OCI-LY1 (cell line): ENCODE data around the gene SERPINB5.

Source experiments
- H2AFZ ChIP-seq: fragments of 200-600 bp; sonication (generic), shearing (Covaris generic); 2 replicates; pipeline ENCODE4 v1.6.0; 2014; ENCODE audit warnings: antibody characterized with exemption, mild to moderate bottlenecking, low read length
- H3F3A ChIP-seq: fragments of 200-600 bp; sonication (generic), shearing (Covaris generic); 2 replicates; pipeline ENCODE4 v1.6.0; 2014; ENCODE audit warnings: mild to moderate bottlenecking, antibody characterized with exemption, low read length, moderate library complexity; ENCODE audit not compliant: insufficient read depth
- H3K27ac ChIP-seq: fragments of 200-600 bp; sonication (generic); 2 replicates; pipeline ENCODE4 v1.5.1; 2014; ENCODE audit warnings: low read length, mixed run types, mild to moderate bottlenecking, low read depth; ENCODE audit not compliant: poor library complexity, severe bottlenecking
- H3K27me3 ChIP-seq: fragments of 200-600 bp; sonication (generic); 2 replicates; pipeline ENCODE4 v1.6.0; 2014; ENCODE audit warnings: antibody characterized with exemption, mild to moderate bottlenecking, low read length, moderate library complexity; ENCODE audit not compliant: insufficient read depth
- H3K36me3 ChIP-seq: fragments of 200-600 bp; sonication (generic); 2 replicates; pipeline ENCODE4 v1.6.1; 2014; ENCODE audit warnings: mild to moderate bottlenecking, antibody characterized with exemption, low read length, moderate library complexity, mixed read lengths; ENCODE audit not compliant: insufficient read depth
- H3K4me1 ChIP-seq: fragments of 200-600 bp; sonication (generic); 2 replicates; pipeline ENCODE4 v1.5.1; 2014; ENCODE audit warnings: mild to moderate bottlenecking, low read length, moderate library complexity; ENCODE audit not compliant: insufficient read depth, severe bottlenecking
- H3K4me2 ChIP-seq: fragments of 200-600 bp; sonication (generic), shearing (Covaris generic); 2 replicates; pipeline ENCODE4 v1.6.1; 2014; ENCODE audit warnings: low read length
- H3K4me3 ChIP-seq: fragments of 200-600 bp; sonication (generic); 2 replicates; pipeline ENCODE4 v1.5.1; 2014; ENCODE audit warnings: low read length, low read depth, mild to moderate bottlenecking, mixed read lengths; ENCODE audit not compliant: poor library complexity, severe bottlenecking
- H3K79me2 ChIP-seq: fragments of 200-600 bp; shearing (Covaris generic); 2 replicates; pipeline ENCODE4 v1.6.1; 2016; ENCODE audit warnings: mixed run types, low read length, mixed read lengths; ENCODE audit not compliant: insufficient read depth
- H3K9ac ChIP-seq: fragments of 200-600 bp; sonication (generic), shearing (Covaris generic); 2 replicates; pipeline ENCODE4 v1.6.1; 2014; ENCODE audit warnings: mild to moderate bottlenecking, low read length, mixed read lengths
- H3K9me2 ChIP-seq: fragments of 200-600 bp; sonication (generic), shearing (Covaris generic); 2 replicates; pipeline ENCODE4 v1.6.1; 2014; ENCODE audit warnings: low read depth, mild to moderate bottlenecking, low read length, mixed read lengths
- H3K9me3 ChIP-seq: fragments of 200-600 bp; shearing (Covaris generic); 2 replicates; pipeline ENCODE4 v1.6.1; 2014; ENCODE audit warnings: low read length, mixed read lengths
- H4K20me1 ChIP-seq: fragments of 200-600 bp; sonication (generic), shearing (Covaris generic); 2 replicates; pipeline ENCODE4 v1.6.0; 2016; ENCODE audit warnings: mild to moderate bottlenecking, low read length; ENCODE audit not compliant: insufficient read depth
- EZH2 ChIP-seq: fragments of 200-600 bp; sonication (generic), shearing (Covaris generic); IDR thresholded peaks from 2 replicates; pipeline ENCODE4 v1.8.0; 2017; ENCODE audit warnings: borderline replicate concordance, mixed run types, mild to moderate bottlenecking, antibody characterized with exemption, low read length, moderate library complexity, mixed read lengths
- TF ChIP-seq, protein P1 (sequence below): fragments of 200-600 bp; sonication (generic), shearing (Covaris generic); IDR thresholded peaks from 2 replicates; pipeline ENCODE4 v1.5.1; 2017; ENCODE audit warnings: mild to moderate bottlenecking, antibody characterized with exemption, low read length, moderate library complexity, mixed read lengths

SERPINB5 gene

DNA sequence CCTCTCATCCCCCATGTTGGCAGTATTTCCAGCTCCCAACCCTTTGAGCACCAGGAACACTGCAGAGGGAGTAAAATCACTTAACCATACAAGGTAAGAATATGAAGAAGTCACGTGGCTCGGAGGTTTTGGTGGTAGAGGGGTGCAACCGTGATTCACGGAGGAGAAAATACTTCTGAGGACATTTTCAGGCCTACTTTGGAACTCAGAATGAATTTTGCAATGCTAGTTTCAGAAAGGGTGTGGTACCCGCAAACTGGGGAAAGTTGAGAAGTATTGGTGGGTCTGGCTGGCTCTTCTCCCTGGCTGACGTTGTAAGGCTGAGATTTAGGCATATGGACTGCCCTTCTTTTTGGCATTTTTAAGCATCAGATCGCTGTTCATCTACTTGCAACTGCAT lies 442 bp downstream of the SERPINB5 start:
- Histone ChIP-seq H3K4me1 (no peaks in the 10 kb centered on the region), H3K27me3 (no peaks in the 10 kb centered on the region; the same call in 1 of the 2 replicates), H3K9me3 (no peaks in the 10 kb centered on the region), H3K4me2 (no peak overlapping the region), H3K9me2 (no peaks in the 10 kb centered on the region), H3K4me3 (no peak overlapping the region), H3F3A (no peaks in the 10 kb centered on the region), H4K20me1 (no peaks in the 10 kb centered on the region), H3K79me2 (no peaks in the 10 kb centered on the region), H3K36me3 (no peaks in the 10 kb centered on the region), H2AFZ (no peak overlapping the region), H3K27ac (no peak overlapping the region), H3K9ac (no peak overlapping the region)
- TF ChIP-seq EZH2 = no peak
- TF ChIP-seq, protein P1, sequence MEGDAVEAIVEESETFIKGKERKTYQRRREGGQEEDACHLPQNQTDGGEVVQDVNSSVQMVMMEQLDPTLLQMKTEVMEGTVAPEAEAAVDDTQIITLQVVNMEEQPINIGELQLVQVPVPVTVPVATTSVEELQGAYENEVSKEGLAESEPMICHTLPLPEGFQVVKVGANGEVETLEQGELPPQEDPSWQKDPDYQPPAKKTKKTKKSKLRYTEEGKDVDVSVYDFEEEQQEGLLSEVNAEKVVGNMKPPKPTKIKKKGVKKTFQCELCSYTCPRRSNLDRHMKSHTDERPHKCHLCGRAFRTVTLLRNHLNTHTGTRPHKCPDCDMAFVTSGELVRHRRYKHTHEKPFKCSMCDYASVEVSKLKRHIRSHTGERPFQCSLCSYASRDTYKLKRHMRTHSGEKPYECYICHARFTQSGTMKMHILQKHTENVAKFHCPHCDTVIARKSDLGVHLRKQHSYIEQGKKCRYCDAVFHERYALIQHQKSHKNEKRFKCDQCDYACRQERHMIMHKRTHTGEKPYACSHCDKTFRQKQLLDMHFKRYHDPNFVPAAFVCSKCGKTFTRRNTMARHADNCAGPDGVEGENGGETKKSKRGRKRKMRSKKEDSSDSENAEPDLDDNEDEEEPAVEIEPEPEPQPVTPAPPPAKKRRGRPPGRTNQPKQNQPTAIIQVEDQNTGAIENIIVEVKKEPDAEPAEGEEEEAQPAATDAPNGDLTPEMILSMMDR = no peak

DNA sequence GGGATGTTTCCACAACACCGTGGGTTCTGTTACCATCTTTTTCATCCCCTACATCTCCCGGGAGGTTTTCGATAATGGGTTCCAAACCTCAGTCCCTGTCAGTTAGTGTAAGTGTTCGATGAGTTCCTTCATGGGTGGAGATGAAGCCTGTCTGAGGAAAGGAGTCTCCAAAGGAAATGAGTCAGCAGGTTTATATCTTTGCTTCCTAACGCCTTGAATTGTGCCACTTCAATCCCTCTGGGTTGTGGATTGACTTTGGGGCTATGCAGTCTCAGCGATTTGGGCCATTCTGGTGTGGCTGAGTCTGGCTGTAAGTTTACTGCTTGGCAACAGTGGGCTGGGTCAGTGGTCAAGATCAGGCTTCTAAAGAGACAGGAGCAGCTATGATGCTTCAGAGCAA lies 1.2 kb downstream of the SERPINB5 start:
- Histone ChIP-seq H3K4me1 (no peaks in the 10 kb centered on the region), H3K9me2 (no peaks in the 10 kb centered on the region), H3K36me3 (no peaks in the 10 kb centered on the region), H3K27ac (no peak overlapping the region), H3K4me3 (no peak overlapping the region), H4K20me1 (no peaks in the 10 kb centered on the region), H3K27me3 (no peaks in the 10 kb centered on the region; the same call in 1 of the 2 replicates), H3F3A (no peaks in the 10 kb centered on the region), H3K79me2 (no peaks in the 10 kb centered on the region), H3K4me2 (no peak overlapping the region), H3K9me3 (no peaks in the 10 kb centered on the region), H3K9ac (no peak overlapping the region), H2AFZ (no peak overlapping the region)
- TF ChIP-seq EZH2 = no peak
- TF ChIP-seq, protein P1 = no peak

DNA sequence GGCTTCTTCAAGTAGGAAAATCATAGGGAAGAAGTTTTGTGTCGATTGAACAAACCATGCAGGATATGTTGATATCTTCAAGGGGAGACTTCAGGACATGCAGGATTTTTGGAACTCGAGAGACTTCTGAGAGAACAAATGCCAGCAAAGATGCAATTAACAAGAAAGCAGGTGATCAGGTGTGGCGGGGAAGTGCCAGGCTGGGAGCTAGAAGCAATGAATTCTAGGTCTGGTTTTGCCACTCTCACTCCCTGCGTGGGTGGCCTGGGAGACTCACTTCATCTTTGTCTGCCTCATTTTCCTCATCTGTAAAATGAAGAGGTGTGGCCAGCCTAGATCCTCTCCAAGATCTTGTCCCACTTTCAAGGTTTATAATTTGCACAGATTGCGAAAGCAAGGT lies 3.1 kb downstream of the SERPINB5 start:
- H2AFZ ChIP-seq = no peak overlapping the region
- no peaks in the 10 kb centered on the region for H3K36me3 ChIP-seq
- H3K9me2 ChIP-seq = no peaks in the 10 kb centered on the region
- no peak overlapping the region for H3K4me3 ChIP-seq
- H3K27me3 ChIP-seq = no peaks in the 10 kb centered on the region; the same call in 1 of the 2 replicates
- no peaks in the 10 kb centered on the region for H4K20me1 ChIP-seq
- no peaks in the 10 kb centered on the region for H3K4me1 ChIP-seq
- H3K9ac ChIP-seq = no peak overlapping the region
- no peak overlapping the region for H3K4me2 ChIP-seq
- no peak overlapping the region for H3K27ac ChIP-seq
- H3F3A ChIP-seq = no peaks in the 10 kb centered on the region
- H3K9me3 ChIP-seq = no peaks in the 10 kb centered on the region
- TF ChIP-seq, protein P1 = no peak
- TF ChIP-seq EZH2 = no peak
- H3K79me2 ChIP-seq = no peaks in the 10 kb centered on the region
